Measurements from ENCODE around the gene NOXA1. TPM values are rescaled to one million over a fixed set of nuclear protein-coding genes. Genes with fewer than 3 reads are reported as not detected.

NOXA1 gene
- total RNA-seq, 1 donor from 2014 or later = 6.9 TPM

- TF ChIP-seq CTCF (IDR thresholded peaks at IDR 0.05) = no peak
- H3K4me3 ChIP-seq = no peak overlapping the region
- peaks cover 5% of the 10 kb centered on the region for H3K4me1 ChIP-seq
- no peaks in the 10 kb centered on the region for H3K27me3 ChIP-seq (ENCODE audit: low read depth)
- no peaks in the 10 kb centered on the region for H3K9me3 ChIP-seq
- H3K36me3 ChIP-seq = no peaks in the 10 kb centered on the region
- intact Hi-C loops (cut with DNase I) = no loop called here
- ATAC-seq (no peak), DNase-seq (peak; percentile 41)
- no peak overlapping the region for H3K27ac ChIP-seq
Observed at GRCh38 chr9:137434498-137435380, 11.5 kb downstream of the NOXA1 start.

- Histone ChIP-seq H3K4me3 (no peak overlapping the region), H3K27me3 (ENCODE audit: low read depth) (no peaks in the 10 kb centered on the region), H3K27ac (no peak overlapping the region), H3K4me1 (peaks cover 5% of the 10 kb centered on the region), H3K9me3 (no peaks in the 10 kb centered on the region), H3K36me3 (no peaks in the 10 kb centered on the region)
- no peak for ATAC-seq
- intact Hi-C loops (cut with DNase I) = no loop called here
- TF ChIP-seq CTCF (IDR thresholded peaks at IDR 0.05) = no peak
- DNase-seq = peak; percentile 39
Observed at GRCh38 chr9:137435381-137435891, 12.2 kb downstream of the NOXA1 start.

- peak; percentile 80 for DNase-seq
- Histone ChIP-seq H3K4me1 (peaks cover 5% of the 10 kb centered on the region), H3K36me3 (no peaks in the 10 kb centered on the region), H3K4me3 (no peak overlapping the region), H3K27ac (no peak overlapping the region), H3K27me3 (ENCODE audit: low read depth) (peaks cover under 1% of the 10 kb centered on the region), H3K9me3 (no peaks in the 10 kb centered on the region)
- intact Hi-C loops (cut with DNase I) = no loop called here
- peak; percentile 88 to 90 for ATAC-seq
- no peak for TF ChIP-seq CTCF (IDR thresholded peaks at IDR 0.05)
Observed at GRCh38 chr9:137435980-137436760, 13.0 kb downstream of the NOXA1 start.

GRCh38 chr9:137436761-137437600, 13.8 kb downstream of the NOXA1 start:
- TF ChIP-seq CTCF (IDR thresholded peaks at IDR 0.05) = no peak
- H3K9me3 ChIP-seq = no peaks in the 10 kb centered on the region
- intact Hi-C loops (cut with DNase I) = no loop called here
- H3K4me1 ChIP-seq = peaks cover 10% of the 10 kb centered on the region
- H3K4me3 ChIP-seq = no peak overlapping the region
- H3K27me3 ChIP-seq (ENCODE audit: low read depth) = peaks cover 6% of the 10 kb centered on the region
- peak; percentile 47 for DNase-seq
- no peak overlapping the region for H3K27ac ChIP-seq
- H3K36me3 ChIP-seq = no peaks in the 10 kb centered on the region
- ATAC-seq = no peak
